Measurements from ENCODE around the gene RBM20. TPM values are rescaled to one million over a fixed set of nuclear protein-coding genes. Genes with fewer than 3 reads are reported as not detected.

The RBM20 gene
- total RNA-seq, 1 donor from 2014 or later: 101 TPM

DNA sequence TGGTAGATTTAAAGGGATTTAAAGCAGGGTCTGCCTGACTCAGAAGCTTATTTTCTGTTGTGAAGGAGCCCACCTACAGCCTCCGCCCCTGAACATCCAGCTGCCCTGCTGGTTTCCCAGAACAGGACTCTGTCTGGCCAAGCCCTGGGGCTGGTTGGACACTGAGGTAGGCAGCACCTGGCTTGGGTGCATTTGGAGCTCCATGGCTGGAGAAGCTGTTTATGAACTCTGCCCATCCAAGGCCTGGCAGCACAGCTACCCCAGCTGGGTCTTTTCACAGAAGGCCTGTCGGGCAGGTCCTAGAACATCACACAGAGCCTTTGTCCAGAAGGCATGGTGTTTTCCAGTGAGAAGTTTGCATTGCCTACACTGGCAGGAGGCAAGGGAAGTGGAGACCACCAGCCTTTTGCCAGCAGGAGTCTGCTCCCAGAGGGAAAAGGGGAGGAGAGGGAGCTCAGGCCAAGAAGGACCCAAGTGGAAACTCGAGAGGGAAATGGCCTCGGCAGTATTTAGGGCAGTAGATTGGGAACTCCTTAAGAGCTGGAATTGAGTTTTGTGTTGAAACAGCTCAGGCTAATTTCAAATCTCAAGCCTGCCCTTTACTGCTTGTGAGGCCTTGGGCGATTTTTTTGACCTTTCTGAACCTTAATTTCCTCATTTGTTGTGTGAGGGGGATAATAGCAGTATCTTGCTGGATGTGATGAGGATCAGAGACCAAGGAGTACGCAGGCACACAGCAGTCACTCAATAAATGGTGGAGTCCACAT lies 215.3 kb downstream of the RBM20 start:
- peak overlapping the region; percentile 67 for H3K27ac ChIP-seq (replicated peaks)
- H3K4me3 ChIP-seq: no peak overlapping the region
- intact Hi-C loops (cut with micrococcal nuclease): no loop called here
- no peak for DNase-seq
- no peaks in the 10 kb centered on the region for H3K27me3 ChIP-seq (ENCODE audit: low read depth)
- peaks cover 36% of the 10 kb centered on the region for H3K4me1 ChIP-seq
- no peak for TF ChIP-seq CTCF (IDR thresholded peaks at IDR 0.05; ENCODE audit: borderline replicate concordance)
- no peaks in the 10 kb centered on the region for H3K36me3 ChIP-seq
- H3K9me3 ChIP-seq (replicated peaks): no peaks in the 10 kb centered on the region

GRCh38 chr10:110859973-110860376 lies 215.8 kb downstream of the RBM20 start:
- no peaks in the 10 kb centered on the region for H3K36me3 ChIP-seq
- DNase-seq: no peak
- intact Hi-C loops (cut with micrococcal nuclease): no loop called here
- TF ChIP-seq CTCF (IDR thresholded peaks at IDR 0.05; ENCODE audit: borderline replicate concordance): no peak
- H3K9me3 ChIP-seq (replicated peaks): no peaks in the 10 kb centered on the region
- no peak overlapping the region for H3K4me3 ChIP-seq
- peak overlapping the region; percentile 67 for H3K27ac ChIP-seq (replicated peaks)
- peaks cover 42% of the 10 kb centered on the region for H3K4me1 ChIP-seq
- H3K27me3 ChIP-seq (ENCODE audit: low read depth): no peaks in the 10 kb centered on the region

- Histone ChIP-seq H3K27me3 (ENCODE audit: low read depth) (no peaks in the 10 kb centered on the region), H3K9me3 (replicated peaks) (no peaks in the 10 kb centered on the region), H3K4me1 (peaks cover 48% of the 10 kb centered on the region), H3K27ac (replicated peaks) (peak overlapping the region; percentile 67), H3K4me3 (no peak overlapping the region), H3K36me3 (no peaks in the 10 kb centered on the region)
- no peak for TF ChIP-seq CTCF (IDR thresholded peaks at IDR 0.05; ENCODE audit: borderline replicate concordance)
- DNase-seq: no peak
- intact Hi-C loops (cut with micrococcal nuclease): no loop called here
These were observed 216.6 kb downstream of the RBM20 start for GRCh38 chr10:110860576-110861241.

DNA sequence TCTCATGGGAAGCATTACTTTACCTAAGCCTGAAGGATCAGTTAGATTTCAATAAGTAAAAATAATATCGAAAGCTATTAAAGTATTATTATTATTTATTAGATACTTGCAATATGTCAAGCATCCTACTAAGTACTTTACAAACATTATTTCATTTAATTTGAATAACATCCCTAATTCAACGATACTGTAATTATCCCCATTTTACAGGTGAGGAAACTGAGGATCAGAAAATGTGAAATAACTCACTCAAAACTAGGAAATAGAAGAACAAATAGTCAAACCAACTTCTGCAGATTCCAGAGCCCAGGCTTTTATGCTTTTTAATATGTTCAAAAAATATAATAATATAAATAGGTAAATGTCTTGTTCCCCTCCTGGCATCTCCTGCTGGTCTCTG lies 217.3 kb downstream of the RBM20 start:
- Histone ChIP-seq H3K9me3 (replicated peaks) (no peaks in the 10 kb centered on the region), H3K27ac (replicated peaks) (no peak overlapping the region)
- TF ChIP-seq CTCF (IDR thresholded peaks at IDR 0.05; ENCODE audit: borderline replicate concordance): no peak

DNA sequence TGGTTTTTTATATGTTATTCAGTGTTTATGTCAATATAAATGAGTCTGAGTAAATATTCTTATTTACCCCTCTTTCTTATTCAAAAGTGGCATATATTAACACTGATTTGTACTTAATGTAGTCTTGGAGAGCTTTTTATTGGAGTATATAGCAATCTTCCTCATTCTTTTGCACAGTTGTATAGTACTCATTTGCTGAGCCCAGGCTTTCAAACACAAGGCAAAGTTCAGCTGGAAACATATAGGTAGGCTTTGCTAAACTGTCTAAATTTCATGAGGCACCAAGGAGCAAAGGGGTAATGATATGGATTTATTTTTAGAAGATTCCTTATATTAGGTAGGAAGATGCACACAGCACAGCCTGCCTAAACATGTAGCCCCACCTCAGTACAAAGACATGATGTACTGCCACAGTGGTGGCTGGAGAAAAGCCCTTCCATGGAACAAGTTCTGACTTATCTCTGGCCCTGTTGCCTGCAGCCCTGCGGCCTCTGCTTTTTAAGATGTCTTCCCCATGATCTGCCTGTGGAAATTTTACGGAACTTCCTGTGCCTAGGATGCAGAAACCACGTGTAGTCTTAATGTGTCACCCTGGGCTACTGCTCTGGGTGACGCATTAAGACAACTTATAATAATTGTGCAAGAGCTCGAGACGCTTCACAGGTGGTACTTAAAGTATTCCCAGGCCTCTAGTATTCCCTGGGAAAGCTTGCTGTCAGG lies 218.0 kb downstream of the RBM20 start:
- DNase-seq: no peak
- peaks cover 48% of the 10 kb centered on the region for H3K4me1 ChIP-seq
- intact Hi-C loops (cut with micrococcal nuclease): no loop called here
- no peak overlapping the region for H3K27ac ChIP-seq (replicated peaks)
- no peak for TF ChIP-seq CTCF (IDR thresholded peaks at IDR 0.05; ENCODE audit: borderline replicate concordance)
- no peaks in the 10 kb centered on the region for H3K9me3 ChIP-seq (replicated peaks)
- H3K27me3 ChIP-seq (ENCODE audit: low read depth): no peaks in the 10 kb centered on the region
- H3K4me3 ChIP-seq: no peak overlapping the region
- H3K36me3 ChIP-seq: no peaks in the 10 kb centered on the region

More for the DNA sequence above, 217.3 kb downstream of the RBM20 start:
- intact Hi-C loops (cut with micrococcal nuclease): no loop called here
- H3K4me1 ChIP-seq: peaks cover 48% of the 10 kb centered on the region
- no peak for DNase-seq
- no peaks in the 10 kb centered on the region for H3K27me3 ChIP-seq (ENCODE audit: low read depth)
- no peaks in the 10 kb centered on the region for H3K36me3 ChIP-seq
- no peak overlapping the region for H3K4me3 ChIP-seq

Measured in left ventricle myocardium inferior (tissue), 1 donor.